ENCODE data around the gene ZNF800. TPM values are rescaled to one million over a fixed set of nuclear protein-coding genes. Genes with fewer than 3 reads are reported as not detected.

The ZNF800 gene
- total RNA-seq, 2 donors from 2014 or later: 22.2 to 26.0 TPM

Other genes starting within 250 kb of the ZNF800 start
- gene GRM8, start 139.8 kb downstream of the ZNF800 start, total RNA-seq: under 1 TPM in 1 of 2 donors, not detected in 1; 0.18 TPM
- 1 to 10 TPM; 7.9 to 9.0 TPM for gene GCC1, start 192.9 kb upstream of the ZNF800 start, total RNA-seq
- gene ARF5, start 195.7 kb upstream of the ZNF800 start, total RNA-seq: 10 to 100 TPM; 72.2 to 91.1 TPM
- under 1 TPM in 1 of 2 donors, not detected in 1; 0.99 TPM for gene FSCN3, start 201.0 kb upstream of the ZNF800 start, total RNA-seq
- gene PAX4, start 225.4 kb upstream of the ZNF800 start, total RNA-seq: not detected

Data from left cardiac atrium (tissue), 2 donors.